ENCODE measurements around the gene GEMIN2.
A peak's percentile ranks its signal among the peaks of the same experiment; 100 is the strongest.
"Not testable (repeated sequence)": the region's sequence is repeated elsewhere in the genome, so short reads cannot be mapped to it uniquely, and the experiment has no call there.

Gene GEMIN2

GRCh38 chr14:39114073-39114838, at the start of gene GEMIN2:
Gene GEMIN2 (plus strand): TSS chr14:39114323. CDS start chr14:39114339, 16 bp downstream.
- DNase-seq: peak; percentile 96

- not testable (repeated sequence) for DNase-seq
Measured at GRCh38 chr14:39069169-39069805, 44.8 kb upstream of the GEMIN2 start.

GRCh38 chr14:39069923-39070322, 44.2 kb upstream of the GEMIN2 start:
- no peak for DNase-seq

- no peak for DNase-seq
Measured at GRCh38 chr14:39071096-39071495, 43.0 kb upstream of the GEMIN2 start.

- DNase-seq: no peak
Measured at GRCh38 chr14:39080886-39081285, 33.2 kb upstream of the GEMIN2 start.

- DNase-seq: no peak
Measured at GRCh38 chr14:39083127-39083526, 31.0 kb upstream of the GEMIN2 start.

- DNase-seq: no peak
Measured at GRCh38 chr14:39085933-39086332, 28.2 kb upstream of the GEMIN2 start.

- DNase-seq: no peak
Measured at GRCh38 chr14:39087493-39087892, 26.6 kb upstream of the GEMIN2 start.

GRCh38 chr14:39090548-39091111, 23.5 kb upstream of the GEMIN2 start:
- DNase-seq: no peak

- DNase-seq: no peak
Measured at GRCh38 chr14:39091716-39092115, 22.4 kb upstream of the GEMIN2 start.

- no peak for DNase-seq
Measured at GRCh38 chr14:39094515-39094914, 19.6 kb upstream of the GEMIN2 start.

GRCh38 chr14:39097159-39097558, 17.0 kb upstream of the GEMIN2 start:
- DNase-seq: peak; percentile 19

- DNase-seq: not testable (repeated sequence)
Measured at GRCh38 chr14:39099215-39099614, 14.9 kb upstream of the GEMIN2 start.

GRCh38 chr14:39099748-39100147, 14.4 kb upstream of the GEMIN2 start:
- DNase-seq: no peak

- peak; percentile 14 for DNase-seq
Measured at GRCh38 chr14:39102265-39102968, 11.7 kb upstream of the GEMIN2 start.

- peak; percentile 90 for DNase-seq
Measured at GRCh38 chr14:39102969-39103957, 10.9 kb upstream of the GEMIN2 start, which contains the start of gene SEC23A. Gene SEC23A (minus strand): TSS chr14:39103235. CDS start chr14:39096118, 7,117 bp downstream.

GRCh38 chr14:39104078-39104801, 9.9 kb upstream of the GEMIN2 start:
- not testable (repeated sequence) for DNase-seq

GRCh38 chr14:39107591-39107996, 6.5 kb upstream of the GEMIN2 start:
- DNase-seq: peak; percentile 45

- no peak for DNase-seq
Measured at GRCh38 chr14:39108791-39109190, 5.3 kb upstream of the GEMIN2 start.

- DNase-seq: no peak
Measured at GRCh38 chr14:39109893-39110715, 4.0 kb upstream of the GEMIN2 start.
